H1 (cell line): ENCODE results near the gene CRYM. TPM values are rescaled to one million over a fixed set of nuclear protein-coding genes. Genes with fewer than 3 reads are reported as not detected.

Experiments used
- CTCF ChIA-PET: fragments of 300-600 bp; sonication (Branson Sonifier 250); formaldehyde crosslinking; loops from one replicate; lab custom pipeline; 2021; ENCODE audit not compliant: partially characterized antibody; lab: Charles Lee
- POLR2A ChIA-PET: fragments of 300-600 bp; sonication (Branson Sonifier 250); formaldehyde crosslinking; loops from one replicate; lab custom pipeline; 2021; ENCODE audit warnings: inconsistent platforms; ENCODE audit not compliant: partially characterized antibody; lab: Charles Lee
- DNase-seq, 2 experiments: peaks; one replicate each; pipeline versions ENCODE4 v3.0.0 to v3.0.0-alpha.2; 2010 to 2022; ENCODE audit warnings: low spot score in 2 of 2, low read depth in 1 of 2, mixed read lengths in 1 of 2
- FAIRE-seq: peaks from 2 replicates; lab custom pipeline; 2011; peaks lifted over from hg19 to GRCh38; lab: Jason Lieb, UNC
- H2AFZ ChIP-seq: 2 replicates; pipeline ENCODE4 v1.8.1; 2012; ENCODE audit warnings: low read length, inconsistent platforms
- H2AK5ac ChIP-seq: 2 replicates; pipeline ENCODE4 v1.6.1; 2013; ENCODE audit warnings: low read depth, low read length
- H2BK120ac ChIP-seq: replicated peaks from 2 replicates; pipeline ENCODE3; 2013; ENCODE audit warnings: low read depth, low read length, inconsistent platforms
- H2BK12ac ChIP-seq: 2 replicates; pipeline ENCODE4 v1.6.1; 2013; ENCODE audit warnings: low read depth, low read length
- H2BK15ac ChIP-seq: 2 replicates; pipeline ENCODE4 v1.6.1; 2013; ENCODE audit warnings: low read length
- H2BK20ac ChIP-seq: 2 replicates; pipeline ENCODE4 v1.6.1; 2013; ENCODE audit warnings: low read length
- H2BK5ac ChIP-seq: 2 replicates; pipeline ENCODE4 v1.6.1; 2013; ENCODE audit warnings: low read depth, low read length
- H3K14ac ChIP-seq: 2 replicates; pipeline ENCODE4 v1.6.1; 2013; ENCODE audit warnings: inconsistent platforms; ENCODE audit not compliant: insufficient read length
- H3K18ac ChIP-seq: 2 replicates; pipeline ENCODE4 v1.6.1; 2013; ENCODE audit warnings: low read length; ENCODE audit errors: extremely low read depth
- H3K23ac ChIP-seq: 2 replicates; pipeline ENCODE4 v1.6.1; 2013; ENCODE audit warnings: inconsistent platforms; ENCODE audit not compliant: insufficient read length
- H3K23me2 ChIP-seq: 2 replicates; pipeline ENCODE4 v1.6.1; 2013; ENCODE audit warnings: low read depth, low read length
- H3K27ac ChIP-seq: 2 replicates; pipeline ENCODE4 v1.6.1; 2011; ENCODE audit warnings: low read depth, low read length, inconsistent platforms
- H3K27me3 ChIP-seq, 4 experiments: replicated peaks in 1 of 4; 1 replicate in 1 of 4; 2 replicates in 3 of 4; pipeline versions ENCODE4 v1.6.1 to v1.8.1; 2011 to 2013; ENCODE audit warnings: low read length in 3 of 4, mild to moderate bottlenecking in 3 of 4, inconsistent platforms in 2 of 4, mixed read lengths in 2 of 4, moderate library complexity in 1 of 4; ENCODE audit not compliant: control insufficient read depth in 3 of 4, insufficient read depth in 3 of 4; ENCODE audit errors: extremely low read depth in 1 of 4
- H3K36me3 ChIP-seq, 4 experiments: 2 replicates each; pipeline versions ENCODE4 v1.6.1 to v1.8.1; 2011 to 2013; ENCODE audit warnings: mild to moderate bottlenecking in 4 of 4, low read length in 3 of 4, moderate library complexity in 2 of 4, control low read depth in 1 of 4, inconsistent platforms in 1 of 4; ENCODE audit not compliant: insufficient read depth in 4 of 4, control insufficient read depth in 2 of 4
- H3K4ac ChIP-seq: replicated peaks from 2 replicates; pipeline ENCODE3; 2013; ENCODE audit warnings: low read length, low read depth, mixed read lengths, inconsistent platforms; ENCODE audit not compliant: insufficient read length
- H3K4me1 ChIP-seq, 4 experiments: replicated peaks in 1 of 4; 1 replicate in 1 of 4; 2 replicates in 3 of 4; pipeline versions ENCODE4 v1.6.1 to v1.8.1; 2011 to 2013; ENCODE audit warnings: low read length in 3 of 4, inconsistent platforms in 2 of 4, mixed read lengths in 1 of 4; ENCODE audit not compliant: insufficient read depth in 4 of 4, control insufficient read depth in 3 of 4
- H3K4me2 ChIP-seq, 2 experiments: 2 replicates each; pipeline versions ENCODE4 v1.6.1 to v1.8.1; 2011 to 2013; ENCODE audit warnings: low read depth in 2 of 2, low read length in 2 of 2, control low read depth in 1 of 2, inconsistent platforms in 1 of 2, mild to moderate bottlenecking in 1 of 2; ENCODE audit not compliant: insufficient read depth in 1 of 2
- H3K4me3 ChIP-seq, 4 experiments: fragments of 200-600, 300-600 bp in 1 of 4; sonication (generic), shearing (Covaris generic), sonication (Bioruptor Twin) in 1 of 4; 2 replicates each; pipeline versions ENCODE4 v1.5.1 to v1.8.1; 2011 to 2016; ENCODE audit warnings: low read length in 4 of 4, low read depth in 3 of 4, control low read depth in 2 of 4, inconsistent platforms in 2 of 4, mild to moderate bottlenecking in 2 of 4, mixed read lengths in 1 of 4, moderate library complexity in 1 of 4; ENCODE audit not compliant: insufficient read depth in 2 of 4; ENCODE audit errors: extremely low read depth in 1 of 4
- H3K56ac ChIP-seq: replicated peaks from 2 replicates; pipeline ENCODE3; 2013; ENCODE audit warnings: low read depth, mild to moderate bottlenecking, mixed read lengths, low read length, inconsistent platforms; ENCODE audit not compliant: insufficient read length
- H3K79me1 ChIP-seq: 2 replicates; pipeline ENCODE4 v1.6.1; 2013; ENCODE audit warnings: low read depth, low read length, control low read depth
- H3K79me2 ChIP-seq, 2 experiments: 2 replicates each; pipeline versions ENCODE4 v1.6.1 to v1.8.1; 2012 to 2013; ENCODE audit warnings: low read length in 2 of 2, mild to moderate bottlenecking in 2 of 2, inconsistent platforms in 1 of 2; ENCODE audit not compliant: insufficient read depth in 2 of 2, control insufficient read depth in 1 of 2
- H3K9ac ChIP-seq, 4 experiments: replicated peaks in 1 of 4; 1 replicate in 1 of 4; 2 replicates in 3 of 4; pipeline versions ENCODE4 v1.6.1 to v1.8.1; 2011 to 2013; ENCODE audit warnings: low read depth in 3 of 4, low read length in 3 of 4, control low read depth in 2 of 4, mild to moderate bottlenecking in 2 of 4, moderate library complexity in 2 of 4, inconsistent platforms in 1 of 4; ENCODE audit errors: extremely low read depth in 1 of 4
- H3K9me3 ChIP-seq, 2 experiments: 2 replicates each; pipeline versions ENCODE4 v1.6.1 to v1.8.1; 2012 to 2013; ENCODE audit warnings: mild to moderate bottlenecking in 2 of 2, moderate library complexity in 2 of 2, control low read depth in 1 of 2, inconsistent platforms in 1 of 2, low read depth in 1 of 2, low read length in 1 of 2, mixed read lengths in 1 of 2; ENCODE audit not compliant: insufficient read depth in 2 of 2
- H4K20me1 ChIP-seq, 2 experiments: replicated peaks in 1 of 2; 2 replicates each; pipeline versions ENCODE3 to v1.8.1; 2011 to 2013; ENCODE audit warnings: inconsistent platforms in 2 of 2, low read length in 2 of 2, mild to moderate bottlenecking in 1 of 2; ENCODE audit not compliant: insufficient read depth in 2 of 2, control insufficient read depth in 1 of 2
- H4K5ac ChIP-seq: 2 replicates; pipeline ENCODE4 v1.6.1; 2013; ENCODE audit warnings: low read length, low read depth, mixed read lengths, inconsistent platforms; ENCODE audit not compliant: insufficient read length
- H4K8ac ChIP-seq: 2 replicates; pipeline ENCODE4 v1.8.0; 2013; ENCODE audit warnings: mild to moderate bottlenecking, moderate library complexity, low read length, inconsistent platforms; ENCODE audit not compliant: insufficient read depth; ENCODE audit errors: extremely low read depth
- H4K91ac ChIP-seq: replicated peaks from 2 replicates; pipeline ENCODE3; 2013; ENCODE audit warnings: low read length, mixed read lengths, inconsistent platforms; ENCODE audit not compliant: insufficient read length
- POLR2AphosphoS5 ChIP-seq: IDR thresholded peaks from 2 replicates; pipeline ENCODE4 v1.6.1; 2011; ENCODE audit warnings: low read depth, low read length
- RBBP5 ChIP-seq: IDR thresholded peaks from 2 replicates; pipeline ENCODE4 v1.7.1; 2012; ENCODE audit warnings: low read depth, mild to moderate bottlenecking, inconsistent platforms, low read length, moderate library complexity, borderline replicate concordance
- TCF12 ChIP-seq: IDR thresholded peaks from 2 replicates; pipeline ENCODE4 v1.6.1; 2011; ENCODE audit warnings: low read depth, mild to moderate bottlenecking, low read length
- WGBS, 2 experiments: shearing (Covaris generic) in 1 of 2; methylation state at CpG; one replicate each; pipeline versions ENCODE4 v1.1.6 to v1.1.7; 2013 to 2015; ENCODE audit warnings: low lambda C conversion rate in 2 of 2, mixed read lengths in 2 of 2, inconsistent platforms in 1 of 2, low coverage in 1 of 2, missing lambda C conversion rate in 1 of 2; ENCODE audit not compliant: insufficient replicate concordance in 2 of 2, insufficient coverage in 1 of 2, insufficient read length in 1 of 2; ENCODE audit errors: extremely low coverage in 1 of 2, missing lambda C conversion rate in 1 of 2; 5-methylcytosine and 5-hydroxymethylcytosine counted together
- polyA plus RNA-seq, 7 experiments: library from polyadenylated mRNA; depleted of rRNA in 3 of 7; stranded (reverse) in 5 of 7; unstranded in 2 of 7; fragments of >200 nt in 5 of 7; fragments of 200-250 nt in 2 of 7; gene quantifications; 1 replicate in 5 of 7; 2 replicates in 1 of 7; 4 replicates in 1 of 7; pipeline versions ENCODE4 v1.2.1 to v1.2.3, GENCODE V29; 2011 to 2013; ENCODE audit warnings: missing spikeins in 2 of 7, mixed read lengths in 2 of 7
- total RNA-seq: library from RNA; stranded (reverse); fragmentation: NEBNext Ultra II Directional; extraction: Animal tissue kit (Norgen Biotek cat#: 25700); gene quantifications from 2 replicates; pipeline ENCODE4 v1.2.1, GENCODE V29; 2021

Gene CRYM
- total and polyA plus RNA-seq, 2 of the 8 experiments (the other 6 are each of a cell fraction or from before 2014, with no cell fraction given): 12.9 to 40.4 TPM

DNA sequence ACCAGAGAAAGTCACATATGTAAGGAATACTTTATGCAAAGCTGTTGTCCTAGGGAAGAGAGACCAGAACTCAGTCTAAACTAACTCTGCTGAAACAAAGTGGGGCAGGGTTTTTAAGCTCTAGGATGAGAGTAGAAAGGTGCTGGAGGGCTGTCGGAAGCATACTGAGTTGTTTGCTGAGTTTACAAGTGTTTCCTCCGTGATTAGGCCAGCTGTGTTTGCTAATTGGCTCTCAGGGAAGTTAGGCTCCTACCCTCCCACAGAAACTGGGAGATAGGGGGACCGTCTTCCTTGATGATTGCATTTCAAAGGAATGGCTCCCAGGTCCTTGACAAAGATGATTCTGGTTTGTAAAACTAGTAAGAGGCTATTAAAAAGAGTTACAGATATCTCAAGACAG lies 24.4 kb upstream of the CRYM start:
- no peak overlapping the region for H3K9ac ChIP-seq
- H3K4me3 ChIP-seq: peak overlapping the region in 1 of 4 experiments; percentile 70; a peak in 2 of 8 replicates
- no peak overlapping the region for H2BK20ac ChIP-seq
- 10% methylated on average over 3 of the region's 3 CpGs; no CpG with 5 or more reads in 1 of the 2 experiments for WGBS, 2 experiments
- no peak overlapping the region for H3K27ac ChIP-seq
- peak overlapping the region; percentile 76 to 96; a peak in 3 of 4 replicates for H3K4me2 ChIP-seq
- no peak for FAIRE-seq
- no peak overlapping the region for H2BK120ac ChIP-seq
- no peaks in the 10 kb centered on the region for H3K36me3 ChIP-seq
- H3K9me3 ChIP-seq: no peaks in the 10 kb centered on the region
- TF ChIP-seq RBBP5: no peak
- peak; percentile 61; the same call in 1 of the 2 replicates for TF ChIP-seq POLR2AphosphoS5
- TF ChIP-seq TCF12: peak; percentile 64; the same call in 1 of the 2 replicates
- TF ChIP-seq, all 59 proteins: peak for 2
- Histone ChIP-seq H4K8ac (no peak overlapping the region), H3K23ac (no peak overlapping the region), H3K4ac (no peak overlapping the region), H3K23me2 (peaks cover 10% of the 10 kb centered on the region; the same call in 1 of the 2 replicates), H3K79me1 (no peaks in the 10 kb centered on the region), H2BK15ac (no peak overlapping the region), H2BK12ac (no peak overlapping the region), H3K18ac (no peak overlapping the region), H2AK5ac (no peak overlapping the region), H4K20me1 (peaks cover 0 to 7% of the 10 kb centered on the region in 2 experiments), H3K27me3 (peaks cover 8 to 38% (median 25%) of the 10 kb centered on the region in 4 experiments), H3K79me2 (no peaks in the 10 kb centered on the region), H2AFZ (no peak overlapping the region), H3K4me1 (peaks cover 0 to 3% (median 2%) of the 10 kb centered on the region in 4 experiments; a peak in 4 of 7 replicates), H3K56ac (no peak overlapping the region), H4K91ac (no peak overlapping the region), H4K5ac (no peak overlapping the region), H2BK5ac (no peak overlapping the region), H3K14ac (no peak overlapping the region)
- DNase-seq: no peak
- ChIA-PET POLR2A (no interaction called here), CTCF (interaction anchor here (0.6 to 3.8 kb wide), 5 partner anchors 11 to 144 kb away, joined by 3 to 65 read pairs (median 29); partner anchors contain the start of genes CRYM and LDAF1)
